WTC11 (cell line): ENCODE data around the gene B3GALNT2. TPM values are rescaled to one million over a fixed set of nuclear protein-coding genes. Genes with fewer than 3 reads are reported as not detected.

ENCODE experiments used
- ATAC-seq: fragments of 200-7000 bp; cut with Tn5 transposase; 2 replicates; pipeline ENCODE4 v1.10.0; 2021; ENCODE audit warnings: mild to moderate bottlenecking, moderate library complexity
- CTCF ChIA-PET: fragments of 300-600 bp; sonication (Branson Sonifier 250); formaldehyde crosslinking; loops from one replicate; lab custom pipeline; 2021; ENCODE audit warnings: antibody characterized with exemption; lab: Charles Lee
- POLR2A ChIA-PET: fragments of 350-600 bp; sonication (Branson Sonifier 250); formaldehyde crosslinking; loops from one replicate; lab custom pipeline; 2021; ENCODE audit warnings: antibody characterized with exemption; lab: Charles Lee
- DNase-seq: peaks from one replicate; pipeline ENCODE4 v3.0.0; 2021; ENCODE audit warnings: low spot score
- H3K27ac Mint-ChIP-seq: 2 replicates; pipeline ENCODE4 v1.8.0; 2021; ENCODE audit warnings: mixed read lengths
- H3K27me3 Mint-ChIP-seq: 2 replicates; pipeline ENCODE4 v1.8.0; 2021; ENCODE audit warnings: low read depth, mild to moderate bottlenecking, moderate library complexity, mixed read lengths
- H3K36me3 Mint-ChIP-seq: 2 replicates; pipeline ENCODE4 v1.8.0; 2021; ENCODE audit warnings: mixed read lengths
- H3K4me1 Mint-ChIP-seq: 2 replicates; pipeline ENCODE4 v1.8.0; 2022; ENCODE audit warnings: mixed read lengths
- H3K4me3 Mint-ChIP-seq: 2 replicates; pipeline ENCODE4 v1.8.0; 2021; ENCODE audit warnings: mild to moderate bottlenecking, moderate library complexity, mixed read lengths
- H3K9me3 Mint-ChIP-seq: 2 replicates; pipeline ENCODE4 v1.8.0; 2021; ENCODE audit warnings: mixed read lengths
- AFF4 ChIP-seq: sonication (generic); formaldehyde crosslinking; IDR thresholded peaks from 2 replicates; pipeline ENCODE4 v1.8.1; 2023; ENCODE audit warnings: mild to moderate bottlenecking, missing genetic modification reagents, borderline replicate concordance
- E2F1 ChIP-seq: sonication (generic); formaldehyde crosslinking; IDR thresholded peaks from 2 replicates; pipeline ENCODE4 v1.8.0; 2022; ENCODE audit warnings: mild to moderate bottlenecking, missing genetic modification reagents
- ETV6 ChIP-seq: sonication (generic); formaldehyde crosslinking; IDR thresholded peaks from 2 replicates; pipeline ENCODE4 v1.8.1; 2022; ENCODE audit warnings: mild to moderate bottlenecking, missing genetic modification reagents
- HMGXB4 ChIP-seq: sonication (generic); formaldehyde crosslinking; IDR thresholded peaks from 2 replicates; pipeline ENCODE4 v1.8.1; 2023; ENCODE audit warnings: mild to moderate bottlenecking, moderate library complexity, missing genetic modification reagents
- NFE2L1 ChIP-seq: sonication (generic); formaldehyde crosslinking; IDR thresholded peaks from 2 replicates; pipeline ENCODE4 v1.8.1; 2023; ENCODE audit warnings: missing genetic modification reagents
- NFYB ChIP-seq: sonication (generic); formaldehyde crosslinking; conservative IDR thresholded peaks from 2 replicates; pipeline ENCODE4 v1.8.0; 2022; ENCODE audit warnings: low read depth, missing genetic modification reagents
- PRDM15 ChIP-seq: sonication (generic); formaldehyde crosslinking; IDR thresholded peaks from 2 replicates; pipeline ENCODE4 v1.8.0; 2022; ENCODE audit warnings: missing genetic modification reagents
- PREB ChIP-seq: sonication (generic); formaldehyde crosslinking; IDR thresholded peaks from 2 replicates; pipeline ENCODE4 v1.8.1; 2022; ENCODE audit warnings: mild to moderate bottlenecking, missing genetic modification reagents, moderate library complexity, borderline replicate concordance
- TEAD4 ChIP-seq: sonication (generic); formaldehyde crosslinking; IDR thresholded peaks from 2 replicates; pipeline ENCODE4 v1.8.0; 2022; ENCODE audit warnings: mild to moderate bottlenecking, missing genetic modification reagents
- ZBTB43 ChIP-seq: sonication (generic); formaldehyde crosslinking; IDR thresholded peaks from 2 replicates; pipeline ENCODE4 v1.8.1; 2023; ENCODE audit warnings: mild to moderate bottlenecking, missing genetic modification reagents
- ZNF317 ChIP-seq: sonication (generic); formaldehyde crosslinking; IDR thresholded peaks from 2 replicates; pipeline ENCODE4 v1.8.1; 2023; ENCODE audit warnings: low read depth, mild to moderate bottlenecking, moderate library complexity, missing genetic modification reagents, borderline replicate concordance
- ZNF396 ChIP-seq: fragments of 250-450 bp; sonication (Bioruptor Pico); IDR thresholded peaks from 2 replicates; pipeline ENCODE4 v1.8.0; 2021; ENCODE audit warnings: mild to moderate bottlenecking, moderate library complexity, borderline replicate concordance
- ZNF512 ChIP-seq: sonication (generic); formaldehyde crosslinking; IDR thresholded peaks from 2 replicates; pipeline ENCODE4 v1.8.1; 2022; ENCODE audit warnings: missing genetic modification reagents, borderline replicate concordance
- ZSCAN18 ChIP-seq: fragments of 250-450 bp; sonication (Bioruptor Pico); IDR thresholded peaks from 2 replicates; pipeline ENCODE4 v2.1.2; 2022; ENCODE audit warnings: mild to moderate bottlenecking, moderate library complexity
- total RNA-seq: library from RNA; stranded (reverse); gene quantifications from 3 replicates; pipeline ENCODE4 v1.2.3, GENCODE V29; 2021

The B3GALNT2 gene
- total RNA-seq, 1 experiment from 2014 or later = 41.7 TPM

- TF ChIP-seq AFF4 (CRISPR knock-in tag) (no peak), NFYB (no peak), E2F1 (CRISPR knock-in tag) (no peak), HMGXB4 (CRISPR knock-in tag) (no peak), NFE2L1 (CRISPR knock-in tag) (no peak), ETV6 (CRISPR knock-in tag) (no peak)
Observed at GRCh38 chr1:235500971-235501540, 3.2 kb downstream of the B3GALNT2 start (continued).

GRCh38 chr1:235495551-235495950 lies 8.7 kb downstream of the B3GALNT2 start:
- peaks cover 31% of the 10 kb centered on the region for H3K36me3 Mint-ChIP-seq
- no peaks in the 10 kb centered on the region for H3K27me3 Mint-ChIP-seq
- DNase-seq = no peak
- no peak for ATAC-seq
- peaks cover 7% of the 10 kb centered on the region; the same call in 1 of the 2 replicates for H3K4me1 Mint-ChIP-seq
- no peaks in the 10 kb centered on the region for H3K9me3 Mint-ChIP-seq
- no peak overlapping the region for H3K27ac Mint-ChIP-seq
- no peak overlapping the region for H3K4me3 Mint-ChIP-seq
- ChIA-PET CTCF (interaction anchor here (3.4 kb wide), 1 partner anchor 9 kb away, joined by 13 read pairs; the partner anchor contains the start of gene B3GALNT2), POLR2A (no interaction called here)
- TF ChIP-seq ZSCAN18 (CRISPR knock-in tag) (no peak), TEAD4 (CRISPR knock-in tag) (no peak), ZBTB43 (CRISPR knock-in tag) (no peak), PREB (no peak), PRDM15 (CRISPR knock-in tag) (no peak), AFF4 (CRISPR knock-in tag) (no peak), ZNF396 (no peak), ZNF512 (CRISPR knock-in tag) (no peak), ZNF317 (CRISPR knock-in tag) (no peak)
